ENCODE measurements around the gene LYSMD4.
A peak's percentile ranks its signal among the peaks of the same experiment; 100 is the strongest.

Gene LYSMD4

DNA sequence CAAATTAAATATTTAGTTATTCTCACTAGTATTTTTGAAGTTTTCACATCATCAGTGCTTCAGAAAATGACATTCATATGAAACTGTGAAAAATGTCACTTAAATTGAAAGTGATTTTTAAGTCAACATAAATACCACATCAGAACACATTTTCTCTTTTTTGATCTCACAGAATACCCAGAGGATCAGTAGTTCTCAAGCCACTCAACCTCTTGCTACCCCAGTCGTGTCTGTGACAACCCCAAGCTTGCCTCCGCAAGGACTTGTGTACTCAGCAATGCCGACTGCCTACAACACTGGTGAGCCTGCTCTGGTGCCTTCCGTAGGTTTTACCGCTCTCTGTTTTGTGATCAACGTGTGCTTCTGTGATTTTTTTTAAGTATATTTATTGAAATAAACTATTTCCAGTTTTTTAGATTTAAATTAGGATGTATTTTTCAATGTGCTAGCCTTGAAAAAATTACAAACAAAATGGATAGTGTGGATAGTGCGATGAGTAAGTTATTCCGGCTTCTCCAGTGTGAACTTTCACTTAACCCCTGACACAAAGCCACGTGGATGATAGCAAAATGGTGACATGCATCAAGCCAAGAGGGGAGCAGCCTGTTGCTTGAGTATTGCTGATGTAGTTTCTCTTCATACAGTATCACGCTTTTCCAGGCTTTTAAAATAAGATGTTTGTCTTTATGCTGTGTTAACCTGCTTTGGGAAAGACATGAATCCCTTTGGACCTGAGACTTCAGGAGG, 26.5 kb downstream of the LYSMD4 start:
- FAIRE-seq (no peak), DNase-seq (ENCODE audit: insufficient read length, low spot score) (no peak)
- no peak for TF ChIP-seq POLR2A (IDR thresholded peaks at IDR 0.05; ENCODE audit: low read depth, low read length)

DNA sequence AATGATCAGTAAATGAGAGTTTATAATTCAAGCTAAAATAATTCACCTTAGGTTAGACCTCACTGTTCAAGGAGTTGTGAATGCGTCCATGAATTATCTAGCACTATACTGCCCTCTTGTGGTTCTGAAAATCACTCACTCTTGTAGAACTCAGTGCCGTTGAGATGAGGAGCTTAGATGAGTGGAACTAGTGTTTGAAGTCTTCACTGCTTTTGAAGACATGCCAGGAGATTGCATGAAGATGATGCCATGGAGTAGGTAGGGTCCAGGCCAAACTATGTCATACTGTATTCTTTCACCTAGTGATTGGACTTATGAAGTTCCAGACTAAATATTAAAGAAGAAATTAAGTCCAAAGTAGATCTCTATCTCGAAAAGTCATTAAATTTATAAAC, 28.8 kb downstream of the LYSMD4 start:
- peak; percentile 33 for FAIRE-seq
- DNase-seq (ENCODE audit: insufficient read length, low spot score) = no peak
- no peak for TF ChIP-seq POLR2A (IDR thresholded peaks at IDR 0.05; ENCODE audit: low read depth, low read length)

DNA sequence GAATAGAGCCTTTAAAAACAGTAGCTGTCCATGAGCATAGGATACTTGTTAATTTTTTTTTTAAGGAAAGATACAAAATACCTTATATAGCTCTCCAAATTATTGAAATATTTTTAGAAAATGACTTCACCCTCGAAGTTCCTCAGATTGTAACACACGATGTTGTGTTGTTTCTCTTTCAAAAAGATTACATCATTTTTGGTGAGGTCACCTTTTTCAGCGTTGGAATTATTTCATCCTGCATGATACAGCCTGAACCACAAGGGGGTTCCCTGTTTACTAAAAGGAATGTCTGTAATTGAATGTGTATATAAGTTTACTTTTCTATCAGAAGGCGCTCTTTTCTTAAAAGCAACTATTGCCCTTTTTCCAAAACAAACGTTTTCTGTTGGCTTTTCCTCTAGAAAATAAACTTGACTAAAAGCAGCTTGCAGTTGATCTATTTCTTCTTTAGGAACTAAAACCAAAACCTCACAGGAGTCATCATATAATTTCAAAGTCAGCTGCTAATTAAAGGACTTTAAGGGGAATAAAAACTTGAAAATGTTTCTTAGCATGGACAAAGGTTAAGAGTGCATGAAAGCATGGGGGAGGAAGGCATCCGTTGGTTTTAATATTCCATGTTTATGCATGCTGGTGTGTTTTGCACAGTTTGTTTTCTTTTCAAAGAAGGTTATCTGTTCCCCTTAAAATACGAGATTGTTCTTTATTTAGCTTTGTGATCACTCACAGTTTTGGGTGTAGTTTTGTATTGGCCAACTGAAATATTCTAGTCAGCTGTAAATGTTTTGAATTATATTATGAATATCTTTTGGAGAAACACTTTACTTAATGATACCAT, 29.4 kb downstream of the LYSMD4 start:
- no peak for TF ChIP-seq POLR2A (IDR thresholded peaks at IDR 0.05; ENCODE audit: low read depth, low read length)
- no peak for FAIRE-seq
- no peak for DNase-seq (ENCODE audit: insufficient read length, low spot score)

- no peak for DNase-seq (ENCODE audit: insufficient read length, low spot score)
- FAIRE-seq = no peak
- no peak for TF ChIP-seq POLR2A (IDR thresholded peaks at IDR 0.05; ENCODE audit: low read depth, low read length)
Observed at GRCh38 chr15:99702895-99703602, 30.2 kb downstream of the LYSMD4 start.

- TF ChIP-seq POLR2A (IDR thresholded peaks at IDR 0.05; ENCODE audit: low read depth, low read length) = no peak
- no peak for FAIRE-seq
- no peak for DNase-seq (ENCODE audit: insufficient read length, low spot score)
Observed at GRCh38 chr15:99696096-99696495, 37.1 kb downstream of the LYSMD4 start.

DNA sequence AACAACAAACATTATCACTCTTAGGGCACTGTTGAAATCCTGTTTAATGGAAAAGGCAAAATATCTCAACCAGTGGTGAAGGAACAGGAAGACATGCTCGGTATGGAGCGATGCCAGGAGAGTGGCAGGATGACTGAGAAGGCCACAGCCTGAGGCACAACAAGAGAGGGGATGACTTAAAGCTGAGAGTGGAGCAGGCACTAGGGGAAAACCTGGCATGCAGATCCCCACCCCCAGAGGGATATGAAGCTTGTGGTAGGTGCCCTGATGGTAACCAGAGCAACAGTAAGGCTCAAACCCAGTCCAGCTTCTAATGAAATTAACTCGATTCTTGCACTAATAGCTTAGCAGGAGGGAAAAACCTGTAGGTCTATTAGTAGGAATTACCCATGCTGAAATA, 40.4 kb downstream of the LYSMD4 start:
- no peak for DNase-seq (ENCODE audit: insufficient read length, low spot score)
- no peak for FAIRE-seq
- no peak for TF ChIP-seq POLR2A (IDR thresholded peaks at IDR 0.05; ENCODE audit: low read depth, low read length)

- no peak for TF ChIP-seq POLR2A (IDR thresholded peaks at IDR 0.05; ENCODE audit: low read depth, low read length)
- DNase-seq (ENCODE audit: insufficient read length, low spot score) (no peak), FAIRE-seq (no peak)
Observed at GRCh38 chr15:99686290-99686689, 46.9 kb downstream of the LYSMD4 start.

DNA sequence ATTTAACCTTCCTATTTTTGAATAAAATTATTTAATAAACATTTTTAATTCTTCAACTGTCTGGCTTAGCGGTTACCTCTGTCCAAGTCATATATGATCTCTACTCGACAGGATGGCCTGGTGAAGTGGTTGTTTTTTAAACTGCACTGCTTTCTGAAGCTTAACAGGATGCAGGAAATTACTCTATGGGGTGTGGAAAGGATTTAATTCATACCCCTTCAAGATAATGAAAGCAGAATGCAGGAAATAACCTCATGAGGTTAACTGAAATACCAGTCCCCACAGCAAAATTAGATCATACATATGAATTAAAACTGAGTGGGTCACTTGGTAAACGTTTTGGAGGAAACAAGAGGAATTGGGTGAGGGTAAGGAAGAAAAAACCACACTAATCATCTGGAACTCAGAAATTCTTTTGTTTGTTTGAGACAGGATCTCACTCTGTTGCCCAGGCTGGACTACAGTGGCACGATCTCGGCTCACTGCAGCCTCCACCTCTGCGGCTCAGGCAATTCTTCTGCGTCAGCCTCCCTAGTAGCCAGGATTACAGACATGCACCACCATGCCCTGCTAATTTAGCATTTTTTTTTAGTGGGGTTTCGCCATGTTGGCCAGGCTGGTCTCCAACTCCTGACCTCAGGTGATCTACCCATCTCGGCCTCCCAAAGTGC, 50.1 kb downstream of the LYSMD4 start:
- FAIRE-seq (no peak), DNase-seq (ENCODE audit: insufficient read length, low spot score) (no peak)
- no peak for TF ChIP-seq POLR2A (IDR thresholded peaks at IDR 0.05; ENCODE audit: low read depth, low read length)

GRCh38 chr15:99682455-99682854, 50.8 kb downstream of the LYSMD4 start:
- FAIRE-seq = peak; percentile 66
- no peak for TF ChIP-seq POLR2A (IDR thresholded peaks at IDR 0.05; ENCODE audit: low read depth, low read length)
- no peak for DNase-seq (ENCODE audit: insufficient read length, low spot score)

DNA sequence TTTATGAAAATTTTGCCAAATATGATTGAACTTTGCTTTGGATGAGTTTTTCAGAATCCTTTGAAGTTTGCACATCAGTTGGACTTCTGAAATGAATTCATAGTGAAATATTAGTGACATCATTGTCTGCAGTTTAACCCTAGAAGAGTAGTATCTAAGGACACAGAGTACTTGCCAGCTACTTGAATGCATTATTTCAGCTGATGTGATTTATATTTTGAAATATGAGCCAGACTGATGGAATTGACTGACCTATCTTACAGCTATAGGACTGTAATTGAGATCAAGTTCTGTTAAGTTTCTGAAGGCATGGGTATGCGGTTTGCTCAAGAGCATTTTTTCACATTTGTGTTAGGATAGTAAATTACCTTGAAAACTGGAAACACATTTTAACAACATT, 51.2 kb downstream of the LYSMD4 start:
- no peak for FAIRE-seq
- no peak for TF ChIP-seq POLR2A (IDR thresholded peaks at IDR 0.05; ENCODE audit: low read depth, low read length)

GRCh38 chr15:99680276-99680675, 53.0 kb downstream of the LYSMD4 start:
- no peak for FAIRE-seq
- DNase-seq (ENCODE audit: insufficient read length, low spot score) = no peak

More for the DNA sequence above, 51.2 kb downstream of the LYSMD4 start:
- no peak for DNase-seq (ENCODE audit: insufficient read length, low spot score)

GRCh38 chr15:99677540-99678134, 55.6 kb downstream of the LYSMD4 start:
- FAIRE-seq = no peak
- TF ChIP-seq POLR2A (IDR thresholded peaks at IDR 0.05; ENCODE audit: low read depth, low read length) = no peak
- no peak for DNase-seq (ENCODE audit: insufficient read length, low spot score)

More at GRCh38 chr15:99680276-99680675, 53.0 kb downstream of the LYSMD4 start:
- no peak for TF ChIP-seq POLR2A (IDR thresholded peaks at IDR 0.05; ENCODE audit: low read depth, low read length)

Data from H54 (cell line).